HG02763 (cell line): ENCODE results near the gene DLG2.

Experiments used
- ATAC-seq: cut with Tn5 transposase; IDR thresholded peaks from one replicate; pipeline ENCODE4 v1.9.1; 2021; ENCODE audit warnings: mild to moderate bottlenecking, moderate library complexity; ENCODE audit not compliant: unreplicated experiment

DLG2 gene

GRCh38 chr11:84607975-84608836 lies 1018.9 kb downstream of the DLG2 start:
- ATAC-seq, result no peak

GRCh38 chr11:84594602-84595001 lies 1032.5 kb downstream of the DLG2 start:
- no peak for ATAC-seq

- no peak for ATAC-seq
Measured at GRCh38 chr11:84590106-84590505, 1037.0 kb downstream of the DLG2 start.

GRCh38 chr11:84588131-84588829 lies 1038.9 kb downstream of the DLG2 start:
- no peak for ATAC-seq

- ATAC-seq, result no peak
Measured at GRCh38 chr11:84583106-84583505, 1044.0 kb downstream of the DLG2 start.

GRCh38 chr11:84581083-84581482 lies 1046.1 kb downstream of the DLG2 start:
- ATAC-seq, result no peak

- ATAC-seq, result no peak
Measured at GRCh38 chr11:84580428-84580827, 1046.7 kb downstream of the DLG2 start.

- no peak for ATAC-seq
Measured at GRCh38 chr11:84573868-84574267, 1053.3 kb downstream of the DLG2 start.

- ATAC-seq, result no peak
Measured at GRCh38 chr11:84566671-84567070, 1060.5 kb downstream of the DLG2 start.

- ATAC-seq, result no peak
Measured at GRCh38 chr11:84564867-84565184, 1062.3 kb downstream of the DLG2 start.

GRCh38 chr11:84564180-84564866 lies 1062.8 kb downstream of the DLG2 start:
- ATAC-seq, result peak; percentile 83

GRCh38 chr11:84563356-84563755 lies 1063.8 kb downstream of the DLG2 start:
- no peak for ATAC-seq

GRCh38 chr11:84560206-84560605 lies 1066.9 kb downstream of the DLG2 start:
- no peak for ATAC-seq

GRCh38 chr11:84558085-84558905 lies 1068.8 kb downstream of the DLG2 start:
- peak; percentile 80 for ATAC-seq

- no peak for ATAC-seq
Measured at GRCh38 chr11:84552791-84553190, 1074.4 kb downstream of the DLG2 start.

- peak; percentile 96 for ATAC-seq
Measured at GRCh38 chr11:84549217-84549616, 1077.9 kb downstream of the DLG2 start.

- ATAC-seq, result no peak
Measured at GRCh38 chr11:84544566-84544965, 1082.6 kb downstream of the DLG2 start.

GRCh38 chr11:84543367-84544159 lies 1083.6 kb downstream of the DLG2 start:
- ATAC-seq, result no peak

GRCh38 chr11:84541731-84542340 lies 1085.3 kb downstream of the DLG2 start:
- ATAC-seq, result no peak

- ATAC-seq, result no peak
Measured at GRCh38 chr11:84536456-84536855, 1090.7 kb downstream of the DLG2 start.
